T-helper 1 cell treated with Interleukin-12 subunit alpha and Interleukin-12 subunit beta and Interleukin-4 antibody, amounts not matched to agents 30 ng/mL and 1 ng/mL, for 36 hours (primary cell): Measurements from ENCODE around the gene POC1B. TPM values are rescaled to one million over a fixed set of nuclear protein-coding genes. Genes with fewer than 3 reads are reported as not detected.
"Not testable (repeated sequence)": the region's sequence is repeated elsewhere in the genome, so short reads cannot be mapped to it uniquely, and the experiment has no call there.

ENCODE experiments used
- intact Hi-C: fragments of 100-400 bp; cut with micrococcal nuclease; formaldehyde crosslinking; loops from one replicate; pipeline ENCODE4 v1.15.1; 2024
- total RNA-seq: library from RNA; stranded (reverse); gene quantifications from 2 replicates; pipeline ENCODE4 v1.2.3, GENCODE V29; 2022

Gene POC1B
- total RNA-seq, 1 donor from 2014 or later, result 33.1 TPM

DNA sequence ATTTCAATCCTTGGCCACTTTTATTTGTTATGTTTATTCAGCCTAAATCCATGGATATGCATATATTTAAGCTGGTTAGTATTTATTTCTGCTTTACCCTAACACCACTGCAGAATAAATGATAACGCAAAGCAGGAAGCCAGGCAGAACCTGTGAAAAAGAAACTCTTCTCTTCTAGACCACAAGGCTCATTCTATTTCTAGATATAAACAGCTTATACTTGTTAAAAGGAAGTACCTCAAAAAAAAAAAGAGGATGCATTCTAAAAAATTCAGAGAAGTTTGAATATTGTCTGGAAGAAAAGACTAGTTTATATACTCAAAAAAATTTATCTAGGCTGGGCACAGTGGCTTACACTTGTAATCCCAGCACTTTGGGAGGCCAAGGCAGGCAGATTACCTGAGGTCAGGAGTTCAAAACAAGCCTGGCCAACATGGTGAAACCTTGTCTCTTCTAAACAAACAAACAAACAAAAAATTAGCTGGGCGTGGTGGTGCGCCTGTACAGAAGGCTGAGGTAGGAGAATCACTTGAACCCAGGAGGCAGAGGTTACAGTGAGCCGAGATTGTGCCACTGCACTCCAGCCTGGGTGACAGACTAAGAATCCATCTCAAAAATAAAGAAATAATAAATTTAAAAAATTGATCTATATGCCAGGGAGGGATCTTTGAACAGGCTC is 57.1 kb downstream of the POC1B start:
- intact Hi-C loops, result loop anchor here (1.0 to 10.0 kb wide), 12 partner anchors 26 to 1434 kb away; partner anchors contain the start of gene DUSP6

- intact Hi-C loops, result loop anchor here (1.0 to 10.0 kb wide), 11 partner anchors 70 to 1433 kb away; partner anchors contain the start of gene DUSP6
These were observed 57.8 kb downstream of the POC1B start for GRCh38 chr12:89468017-89468416.

DNA sequence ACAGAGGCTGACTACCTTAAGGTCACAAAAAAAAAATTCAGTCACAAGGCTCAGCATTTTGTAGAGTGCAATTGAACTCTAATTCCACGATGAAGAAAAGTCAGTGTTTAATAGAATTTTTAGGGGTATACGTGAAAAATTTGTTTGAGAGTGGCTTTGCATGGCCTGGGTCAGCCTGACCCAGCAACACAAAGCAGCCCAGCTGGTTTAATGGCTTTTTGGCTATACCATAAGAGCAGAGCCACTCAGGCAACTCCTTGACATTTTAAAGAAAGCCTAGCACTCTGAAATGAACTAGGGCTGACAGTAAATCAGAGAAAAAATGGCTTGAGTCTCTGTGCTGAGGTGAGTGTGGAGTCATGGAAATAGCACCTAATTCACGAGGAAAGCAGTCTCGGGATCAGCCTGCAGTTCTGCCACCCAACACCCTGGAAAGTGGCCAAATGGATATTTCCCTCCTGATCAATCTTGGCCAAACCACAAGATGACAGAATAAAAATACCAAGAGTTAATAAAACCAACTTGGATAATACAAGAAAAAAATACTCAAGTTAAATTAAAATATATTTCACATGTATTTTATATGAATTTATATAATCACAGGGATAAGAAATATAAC is 60.8 kb downstream of the POC1B start:
- intact Hi-C loops, result loop anchor here (5.0 to 10.0 kb wide), 4 partner anchors 238 to 1430 kb away; a partner anchor contains a TSS

- intact Hi-C loops, result loop anchor here (1.0 to 10.0 kb wide), 11 partner anchors 35 to 1427 kb away; a partner anchor contains a TSS
These were observed 63.9 kb downstream of the POC1B start for GRCh38 chr12:89461649-89462612.

DNA sequence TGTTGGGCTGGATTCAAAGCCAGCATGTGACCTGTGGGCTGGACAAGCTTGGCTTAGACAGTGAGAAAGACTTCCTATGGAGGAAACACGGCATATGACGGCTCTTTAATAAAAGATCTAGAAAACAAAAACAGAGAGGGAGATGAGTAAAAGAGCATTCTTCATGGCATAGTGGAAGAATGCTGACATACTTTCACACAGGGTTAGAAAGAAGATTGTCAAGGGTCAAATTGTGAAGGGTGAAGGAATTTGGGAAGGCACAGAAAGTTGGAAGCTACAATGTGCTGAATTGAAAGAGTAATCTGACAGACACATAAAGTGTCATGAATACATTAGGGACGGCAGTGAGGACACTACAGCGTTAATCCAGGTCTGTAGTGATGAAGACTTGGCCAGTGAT is 64.7 kb downstream of the POC1B start:
- intact Hi-C loops, result loop anchor here (1.0 to 10.0 kb wide), 9 partner anchors 34 to 1426 kb away; a partner anchor contains a TSS

- intact Hi-C loops, result not testable (repeated sequence)
These were observed 66.6 kb downstream of the POC1B start for GRCh38 chr12:89459279-89459678.

DNA sequence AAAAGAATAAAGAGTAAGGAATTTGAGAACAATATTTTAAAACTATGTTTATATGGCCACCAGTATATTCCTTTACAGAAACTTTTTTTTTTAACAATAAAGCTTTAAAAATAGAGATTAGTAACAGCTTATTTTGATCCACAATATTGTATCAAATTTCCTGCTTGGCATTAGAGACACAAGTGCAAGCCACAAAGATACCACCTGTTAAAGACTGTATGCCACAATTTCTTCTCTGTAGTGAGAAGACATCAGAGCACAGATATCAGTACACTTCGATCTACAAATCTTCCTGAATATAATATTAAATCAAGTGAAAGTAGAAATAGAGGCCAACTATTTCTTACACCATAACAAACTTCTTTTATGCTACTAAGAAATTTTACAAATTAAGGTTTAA is 69.3 kb downstream of the POC1B start:
- intact Hi-C loops, result no loop called here

DNA sequence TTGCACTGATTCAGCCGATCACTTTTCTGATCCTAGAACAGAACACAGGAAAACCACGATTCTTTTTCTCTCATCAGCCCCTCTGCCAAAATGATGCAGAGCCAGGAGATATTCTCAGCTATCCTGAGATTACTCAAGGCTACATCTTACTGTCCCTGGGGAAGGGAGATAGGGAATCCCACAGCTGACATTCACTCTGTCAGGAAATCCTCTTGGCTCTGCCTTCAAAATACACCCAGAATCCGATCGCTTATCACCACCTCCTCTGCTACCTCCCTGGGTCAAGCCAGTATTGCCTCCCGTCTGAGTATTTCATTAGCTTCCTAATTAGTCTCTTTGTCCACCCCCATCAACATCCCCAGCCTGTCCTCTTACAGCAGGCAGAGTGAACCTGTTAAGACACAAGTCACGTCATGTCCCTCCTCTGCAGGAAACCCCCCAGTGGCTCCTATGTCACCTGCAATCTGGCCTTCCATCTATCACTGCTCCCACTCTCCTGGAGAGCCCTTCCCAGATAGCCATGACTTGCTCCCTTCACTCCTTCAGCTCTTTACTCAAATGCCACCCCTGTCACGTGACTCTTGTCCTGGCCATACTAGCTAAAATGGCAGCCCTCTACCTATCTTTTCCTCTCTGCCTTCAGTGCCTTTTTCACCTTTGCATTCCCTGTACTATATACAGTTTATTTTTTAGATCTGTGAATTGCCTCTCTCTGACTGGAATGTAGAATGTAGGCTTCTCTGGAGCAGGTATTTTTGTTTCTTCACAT is 71.6 kb downstream of the POC1B start:
- intact Hi-C loops, result no loop called here

GRCh38 chr12:89453121-89453978 is 72.5 kb downstream of the POC1B start:
- intact Hi-C loops, result no loop called here

GRCh38 chr12:89451841-89452251 is 74.0 kb downstream of the POC1B start:
- intact Hi-C loops, result no loop called here

DNA sequence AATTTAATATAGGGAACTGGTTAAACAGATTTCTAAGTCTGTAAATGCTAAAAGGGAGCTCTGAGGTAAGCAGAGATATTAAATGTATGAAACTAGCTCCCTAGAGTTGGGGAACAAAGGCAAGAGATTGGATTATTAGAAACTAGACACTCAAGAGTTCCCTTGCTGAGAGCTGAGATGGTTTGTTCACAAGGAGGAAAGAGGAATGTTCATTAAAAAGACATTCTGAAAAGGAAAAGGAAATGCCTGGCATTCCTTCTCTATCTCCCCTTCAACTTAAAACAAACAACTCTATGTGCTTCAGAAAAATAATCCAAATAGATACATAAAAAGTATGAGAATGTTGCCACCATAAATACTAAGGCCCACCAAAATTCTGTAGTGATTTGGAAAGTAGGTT is 74.9 kb downstream of the POC1B start:
- intact Hi-C loops, result no loop called here

- intact Hi-C loops, result no loop called here
These were observed 76.9 kb downstream of the POC1B start for GRCh38 chr12:89448951-89449371.

DNA sequence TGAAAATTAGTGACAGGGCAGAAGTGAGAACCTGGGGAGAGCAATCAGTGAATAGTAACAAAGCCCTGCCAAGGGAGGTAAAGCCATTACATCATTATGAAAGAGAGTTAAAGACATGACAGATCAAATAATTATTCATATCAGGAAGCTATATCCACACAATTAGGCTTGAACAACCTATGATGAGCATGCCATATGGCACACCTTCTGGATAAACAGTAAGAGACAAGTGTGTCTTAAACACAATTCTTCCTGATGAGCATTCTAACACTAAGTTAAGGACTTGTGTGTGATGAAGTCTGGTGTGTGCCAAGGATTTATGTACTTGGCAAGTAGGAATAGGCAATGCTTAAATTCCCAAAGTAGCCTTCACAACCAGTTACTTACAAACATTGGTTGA is 77.3 kb downstream of the POC1B start:
- intact Hi-C loops, result no loop called here

- intact Hi-C loops, result loop anchor here (1.0 kb wide), 1 partner anchor 11 kb away; no protein-coding TSS in a partner anchor
These were observed 85.9 kb downstream of the POC1B start for GRCh38 chr12:89439941-89440340.

DNA sequence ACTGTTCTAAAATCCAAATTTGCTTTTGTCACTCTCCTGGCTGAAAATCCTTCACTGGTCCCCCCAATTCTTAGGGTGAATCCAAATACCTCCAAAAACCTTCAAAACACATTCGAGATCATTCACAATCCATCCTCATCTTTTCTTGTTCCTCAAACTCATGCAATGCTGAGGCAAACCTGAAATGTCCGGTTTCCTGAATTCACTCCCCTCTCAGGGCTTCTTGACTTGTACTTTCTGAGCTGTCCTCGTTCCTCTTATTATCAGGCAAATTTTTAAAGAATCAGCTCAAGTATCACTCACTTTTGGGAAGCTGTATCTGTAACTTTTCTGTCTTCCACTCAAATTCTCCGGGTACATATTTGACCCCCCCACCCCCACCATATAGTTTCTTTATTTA is 88.6 kb downstream of the POC1B start:
- intact Hi-C loops, result no loop called here

GRCh38 chr12:89436062-89436461 is 89.8 kb downstream of the POC1B start:
- intact Hi-C loops, result no loop called here

DNA sequence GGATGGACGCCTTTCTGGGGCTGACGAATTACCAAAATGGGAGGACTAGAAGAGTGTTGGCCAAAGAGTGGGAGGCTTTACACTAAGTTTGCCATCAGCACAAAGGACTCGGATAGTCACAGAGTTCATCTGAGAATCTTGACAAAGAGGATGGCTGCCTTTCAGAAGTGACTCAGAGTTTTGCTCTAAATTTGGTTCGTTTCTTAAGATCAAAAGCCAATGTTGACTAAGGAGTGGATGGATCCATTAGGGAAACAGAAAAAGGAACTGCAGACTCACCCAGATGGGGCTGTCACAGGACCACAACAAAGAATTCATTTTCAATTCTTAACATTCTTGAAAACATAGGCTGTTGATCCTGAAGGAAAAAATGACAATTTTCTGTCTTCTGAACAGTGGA is 92.2 kb downstream of the POC1B start:
- intact Hi-C loops, result no loop called here

- intact Hi-C loops, result no loop called here
These were observed 93.5 kb downstream of the POC1B start for GRCh38 chr12:89432396-89432795.

- intact Hi-C loops, result loop anchor here (1.0 kb wide), 1 partner anchor 10 kb away; no protein-coding TSS in a partner anchor
These were observed 96.3 kb downstream of the POC1B start for GRCh38 chr12:89429528-89429927.
